ENCODE results near the gene MAST3.

MAST3 gene

DNA sequence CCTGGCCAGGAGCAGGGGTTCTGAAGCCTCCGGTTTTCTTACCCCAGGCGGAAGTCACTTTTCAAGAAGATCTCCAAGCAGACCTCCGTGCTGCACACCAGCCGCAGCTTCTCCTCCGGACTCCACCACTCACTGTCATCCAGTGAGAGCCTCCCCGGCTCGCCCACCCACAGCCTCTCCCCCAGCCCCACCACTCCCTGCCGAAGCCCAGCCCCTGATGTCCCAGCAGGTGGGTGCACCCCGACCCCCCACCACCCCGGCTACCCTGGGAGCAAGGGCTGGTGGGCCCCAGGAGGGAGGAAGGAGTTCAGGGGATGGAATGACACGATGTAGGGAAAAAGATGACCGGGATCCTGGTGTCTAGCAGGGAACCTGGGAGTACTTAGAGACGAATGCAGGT is 49.8 kb downstream of the MAST3 start:
- TF ChIP-seq, protein P1, sequence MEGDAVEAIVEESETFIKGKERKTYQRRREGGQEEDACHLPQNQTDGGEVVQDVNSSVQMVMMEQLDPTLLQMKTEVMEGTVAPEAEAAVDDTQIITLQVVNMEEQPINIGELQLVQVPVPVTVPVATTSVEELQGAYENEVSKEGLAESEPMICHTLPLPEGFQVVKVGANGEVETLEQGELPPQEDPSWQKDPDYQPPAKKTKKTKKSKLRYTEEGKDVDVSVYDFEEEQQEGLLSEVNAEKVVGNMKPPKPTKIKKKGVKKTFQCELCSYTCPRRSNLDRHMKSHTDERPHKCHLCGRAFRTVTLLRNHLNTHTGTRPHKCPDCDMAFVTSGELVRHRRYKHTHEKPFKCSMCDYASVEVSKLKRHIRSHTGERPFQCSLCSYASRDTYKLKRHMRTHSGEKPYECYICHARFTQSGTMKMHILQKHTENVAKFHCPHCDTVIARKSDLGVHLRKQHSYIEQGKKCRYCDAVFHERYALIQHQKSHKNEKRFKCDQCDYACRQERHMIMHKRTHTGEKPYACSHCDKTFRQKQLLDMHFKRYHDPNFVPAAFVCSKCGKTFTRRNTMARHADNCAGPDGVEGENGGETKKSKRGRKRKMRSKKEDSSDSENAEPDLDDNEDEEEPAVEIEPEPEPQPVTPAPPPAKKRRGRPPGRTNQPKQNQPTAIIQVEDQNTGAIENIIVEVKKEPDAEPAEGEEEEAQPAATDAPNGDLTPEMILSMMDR (IDR thresholded peaks at IDR 0.05; ENCODE audit: low read depth, low read length), result no peak
- H3K4me3 ChIP-seq (ENCODE audit: low read depth, low read length), result no peak overlapping the region
- no peak for DNase-seq (ENCODE audit: low read depth, low spot score)
- in situ Hi-C loops (cut with HindIII; ENCODE audit: low sequenced_read_pairs), result no loop called here

DNA sequence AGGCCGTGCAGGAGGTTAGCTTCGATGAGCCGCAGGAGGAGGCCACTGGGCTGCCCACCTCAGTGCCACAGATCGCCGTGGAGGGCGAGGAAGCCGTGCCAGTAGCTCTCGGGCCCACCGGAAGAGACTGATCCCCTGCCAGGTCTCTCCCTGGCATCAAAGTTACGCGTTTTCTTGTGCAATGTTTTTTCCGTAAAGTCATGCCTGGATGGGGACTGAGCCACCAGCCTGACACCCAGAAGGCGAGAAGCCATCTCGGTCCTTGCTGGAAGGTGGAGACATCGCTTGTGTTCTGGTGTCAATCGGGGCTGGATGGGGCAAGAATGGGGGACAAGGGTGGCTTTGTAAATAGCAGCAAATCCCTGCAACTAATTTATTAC is 52.0 kb downstream of the MAST3 start:
- H3K4me3 ChIP-seq (ENCODE audit: low read depth, low read length), result no peak overlapping the region
- DNase-seq (ENCODE audit: low read depth, low spot score), result no peak
- in situ Hi-C loops (cut with HindIII; ENCODE audit: low sequenced_read_pairs), result no loop called here
- TF ChIP-seq, protein P1 (IDR thresholded peaks at IDR 0.05; ENCODE audit: low read depth, low read length), result no peak

DNA sequence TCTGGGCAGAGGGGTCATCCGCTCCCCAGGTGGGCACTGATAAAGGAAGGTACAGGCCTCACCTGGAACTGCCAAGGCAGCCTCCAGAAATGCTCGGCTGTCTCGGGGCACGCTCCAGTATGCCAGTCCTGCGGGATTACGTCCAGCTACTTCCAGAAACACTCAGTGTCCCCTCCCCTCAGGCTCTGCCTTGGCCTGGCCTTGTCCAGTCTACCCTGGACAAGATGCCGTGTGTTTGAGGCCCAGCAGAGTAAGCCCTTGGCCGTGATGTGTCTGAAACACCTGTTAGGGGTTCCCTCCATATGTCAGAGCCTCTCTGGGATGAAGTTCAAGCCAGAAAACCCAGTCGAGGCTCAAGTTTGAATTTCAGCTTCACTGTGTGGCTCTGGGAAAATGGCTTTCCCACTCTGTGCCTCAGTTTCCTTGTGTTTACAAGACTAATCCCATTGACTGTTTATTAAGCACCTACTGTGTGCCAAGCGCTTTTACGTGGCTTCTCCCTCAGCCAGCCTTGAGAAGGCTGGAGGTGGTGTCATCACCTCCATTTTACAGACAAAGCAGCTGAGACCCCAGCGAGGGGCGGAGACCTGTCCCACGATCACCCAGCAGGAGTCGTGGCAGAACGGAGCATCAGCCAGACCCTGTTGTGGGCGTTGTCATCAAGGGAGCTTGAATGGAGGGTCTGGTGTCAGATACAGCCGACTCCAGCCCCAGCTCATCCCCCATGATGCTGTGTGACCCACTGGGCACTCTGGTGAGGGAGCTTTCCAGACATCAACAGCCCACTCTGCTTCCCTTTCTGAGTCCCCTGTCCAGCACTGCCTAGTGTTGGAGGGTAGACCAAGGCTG is 53.4 kb downstream of the MAST3 start:
- TF ChIP-seq, protein P1 (IDR thresholded peaks at IDR 0.05; ENCODE audit: low read depth, low read length), result no peak
- DNase-seq (ENCODE audit: low read depth, low spot score), result no peak
- no peak overlapping the region for H3K4me3 ChIP-seq (ENCODE audit: low read depth, low read length)
- in situ Hi-C loops (cut with HindIII; ENCODE audit: low sequenced_read_pairs), result no loop called here

- in situ Hi-C loops (cut with HindIII; ENCODE audit: low sequenced_read_pairs), result no loop called here
- TF ChIP-seq, protein P1 (IDR thresholded peaks at IDR 0.05; ENCODE audit: low read depth, low read length), result peak; percentile 77
- DNase-seq (ENCODE audit: low read depth, low spot score), result peak; percentile 98
- H3K4me3 ChIP-seq (ENCODE audit: low read depth, low read length), result peak overlapping the region; percentile 53
Measured at GRCh38 chr19:18152442-18152816, 54.9 kb downstream of the MAST3 start.

DNA sequence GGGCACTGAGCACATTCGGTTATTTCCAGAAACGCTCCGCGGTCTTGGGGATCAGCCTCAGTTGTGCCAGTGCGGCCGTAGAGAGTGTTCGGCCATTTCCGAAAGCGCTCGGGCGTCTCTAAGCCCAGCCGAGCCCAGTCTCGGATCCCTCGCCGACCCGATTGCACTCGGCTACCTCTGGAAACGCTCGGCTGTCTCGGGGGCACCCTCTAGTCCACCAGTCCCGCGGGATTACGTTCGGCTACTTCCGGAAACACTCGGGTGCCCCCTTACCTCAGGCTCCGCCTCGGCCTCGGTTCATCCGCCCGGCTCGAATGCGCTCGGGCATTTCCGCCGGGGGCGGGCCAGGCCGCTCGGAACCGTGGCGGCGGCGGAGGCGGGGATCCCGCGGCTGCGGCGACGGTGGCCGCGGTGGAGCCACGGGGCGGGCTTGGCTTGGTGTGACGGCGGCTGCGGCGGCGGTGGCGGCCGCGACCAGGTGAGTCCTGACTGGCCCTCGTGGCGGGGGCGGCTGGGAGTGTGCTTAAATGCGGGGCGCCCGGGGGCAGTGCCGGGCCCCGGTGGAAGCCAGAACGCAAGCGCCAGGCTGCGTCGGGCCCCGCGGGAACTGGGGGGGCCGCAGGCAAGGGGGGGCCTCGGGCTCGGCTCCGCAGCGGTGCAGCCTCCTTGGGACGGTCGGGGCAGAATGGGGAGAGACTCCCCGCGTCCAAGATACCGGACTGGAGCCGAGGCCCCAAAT is 55.4 kb downstream of the MAST3 start, which contains the start of gene PIK3R2:
PIK3R2 (plus strand) TSS at position 347 of the 739 bp plus-strand sequence. CDS start 2,717 bp downstream, outside the sequence.
- peak; percentile 99 for DNase-seq (ENCODE audit: low read depth, low spot score)
- TF ChIP-seq, protein P1 (IDR thresholded peaks at IDR 0.05; ENCODE audit: low read depth, low read length), result no peak
- in situ Hi-C loops (cut with HindIII; ENCODE audit: low sequenced_read_pairs), result no loop called here
- peak within 1 kb of the TSS; percentile 80 for H3K4me3 ChIP-seq (ENCODE audit: low read depth, low read length)

DNA sequence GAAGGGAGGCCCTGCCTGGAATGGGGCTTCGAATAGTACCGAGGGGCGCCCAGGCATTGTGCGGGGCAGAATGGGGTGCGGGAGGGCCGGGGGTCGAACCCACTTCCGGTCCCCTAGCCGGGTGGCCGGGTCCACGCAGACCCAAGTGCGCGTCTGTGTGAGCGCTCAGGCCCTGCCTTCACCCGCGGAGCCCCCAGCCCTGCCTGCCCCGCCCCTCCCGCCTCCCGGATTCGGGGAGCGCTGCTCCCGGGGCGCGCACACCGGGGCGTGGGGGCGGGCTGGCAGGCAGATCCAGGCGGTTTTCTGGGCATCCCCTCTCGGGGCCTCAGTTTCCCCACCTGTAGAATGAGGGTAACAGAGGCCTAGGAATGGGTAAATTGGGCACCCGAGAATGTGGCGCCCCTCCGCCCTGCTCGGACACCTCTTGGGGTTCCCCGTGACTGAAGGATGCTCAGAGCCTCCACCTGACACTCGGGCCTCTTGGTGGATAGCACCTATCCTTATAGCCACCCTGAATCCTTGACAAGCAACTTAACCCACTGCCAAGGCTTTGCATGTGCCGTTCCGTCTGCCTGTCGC is 56.1 kb downstream of the MAST3 start:
- H3K4me3 ChIP-seq (ENCODE audit: low read depth, low read length), result peak overlapping the region; percentile 80
- in situ Hi-C loops (cut with HindIII; ENCODE audit: low sequenced_read_pairs), result no loop called here
- TF ChIP-seq, protein P1 (IDR thresholded peaks at IDR 0.05; ENCODE audit: low read depth, low read length), result no peak
- no peak for DNase-seq (ENCODE audit: low read depth, low spot score)

All from astrocyte of the spinal cord (primary cell).